ENCODE data around the gene MT1HL1.
A peak's percentile ranks its signal among the peaks of the same experiment; 100 is the strongest.

The MT1HL1 gene

GRCh38 chr1:237004116-237004515 is at the start of gene MT1HL1:
Gene MT1HL1 (minus strand): TSS chr1:237004441. CDS start chr1:237004372, 69 bp downstream.
- intact Hi-C loops (cut with DNase I): no loop called here
- DNase-seq: no peak

GRCh38 chr1:237050915-237051314 is 46.7 kb upstream of the MT1HL1 start:
- no peak for DNase-seq
- intact Hi-C loops (cut with DNase I): no loop called here

- intact Hi-C loops (cut with DNase I): no loop called here
- DNase-seq: no peak
These were observed 45.9 kb upstream of the MT1HL1 start for GRCh38 chr1:237050185-237050584.

GRCh38 chr1:237048803-237049202 is 44.6 kb upstream of the MT1HL1 start:
- intact Hi-C loops (cut with DNase I): no loop called here
- peak in 1 of 42 donors; percentile 51 for DNase-seq

- peak in 5 of 42 donors; percentile 7 to 54 (median 39) for DNase-seq
- intact Hi-C loops (cut with DNase I): no loop called here
These were observed 41.2 kb upstream of the MT1HL1 start for GRCh38 chr1:237045278-237046016.

- intact Hi-C loops (cut with DNase I): no loop called here
These were observed 39.8 kb upstream of the MT1HL1 start for GRCh38 chr1:237043846-237044636.

GRCh38 chr1:237042892-237043576 is 38.8 kb upstream of the MT1HL1 start:
- intact Hi-C loops (cut with DNase I): no loop called here
- peak; percentile 11 to 77 (median 57) for DNase-seq

More at GRCh38 chr1:237043846-237044636, 39.8 kb upstream of the MT1HL1 start:
- DNase-seq: peak in 8 of 42 donors; percentile 10 to 48 (median 18)

- DNase-seq: peak in 20 of 42 donors; percentile 14 to 48 (median 24)
- intact Hi-C loops (cut with DNase I): no loop called here
These were observed 38.3 kb upstream of the MT1HL1 start for GRCh38 chr1:237042526-237042891.

- intact Hi-C loops (cut with DNase I): no loop called here
- peak in 40 of 42 donors; percentile 9 to 82 (median 56) for DNase-seq
These were observed 37.7 kb upstream of the MT1HL1 start, which contains the start of gene RYR2 for GRCh38 chr1:237041795-237042525. Gene RYR2 (plus strand): TSS chr1:237042184. CDS start chr1:237042522, 338 bp downstream.

- peak in 1 of 42 donors; percentile 9 for DNase-seq
- intact Hi-C loops (cut with DNase I): no loop called here
These were observed 37.2 kb upstream of the MT1HL1 start for GRCh38 chr1:237041461-237041794.

GRCh38 chr1:237040823-237041222 is 36.6 kb upstream of the MT1HL1 start:
- intact Hi-C loops (cut with DNase I): no loop called here
- DNase-seq: no peak

GRCh38 chr1:237038211-237038610 is 34.0 kb upstream of the MT1HL1 start:
- no peak for DNase-seq
- intact Hi-C loops (cut with DNase I): no loop called here

- intact Hi-C loops (cut with DNase I): no loop called here
- no peak for DNase-seq
These were observed 31.5 kb upstream of the MT1HL1 start for GRCh38 chr1:237035759-237036158.

- intact Hi-C loops (cut with DNase I): no loop called here
- no peak for DNase-seq
These were observed 29.6 kb upstream of the MT1HL1 start for GRCh38 chr1:237033804-237034203.

- no peak for DNase-seq
- intact Hi-C loops (cut with DNase I): no loop called here
These were observed 28.8 kb upstream of the MT1HL1 start for GRCh38 chr1:237033061-237033460.

GRCh38 chr1:237032029-237032428 is 27.8 kb upstream of the MT1HL1 start:
- no peak for DNase-seq
- intact Hi-C loops (cut with DNase I): no loop called here

GRCh38 chr1:237031480-237031879 is 27.2 kb upstream of the MT1HL1 start:
- DNase-seq: no peak
- intact Hi-C loops (cut with DNase I): no loop called here

GRCh38 chr1:237029850-237030535 is 25.8 kb upstream of the MT1HL1 start:
- intact Hi-C loops (cut with DNase I): no loop called here
- no peak for DNase-seq

- no peak for DNase-seq
- intact Hi-C loops (cut with DNase I): no loop called here
These were observed 25.0 kb upstream of the MT1HL1 start for GRCh38 chr1:237029240-237029639.
